K562 (cell line): Measurements from ENCODE around the gene OR52M1. TPM values are rescaled to one million over a fixed set of nuclear protein-coding genes. Genes with fewer than 3 reads are reported as not detected.

Experiments
- ATAC-seq: fragments of 200-7000 bp; cut with Tn5 transposase; 3 replicates; pipeline ENCODE4 v1.9.1; 2020; ENCODE audit warnings: moderate library complexity
- BruUV-seq: library from RNA; stranded (reverse); fragments of 400-500 nt; replicated peaks from 2 replicates; lab custom pipeline; 2021; lab: Mats Ljungman, UMichigan
- CTCF ChIA-PET: fragments of 300-600 bp; formaldehyde crosslinking; extraction: SDS; loops from one replicate; lab custom pipeline; 2021; ENCODE audit warnings: low intra/inter-chr PET ratio; lab: Yijun Ruan, JAX
- POLR2A ChIA-PET: fragments of 300-600, 350-650 bp; sonication (Branson Sonifier 250); formaldehyde crosslinking; extraction: SDS; loops from one replicate; lab custom pipeline; 2021; ENCODE audit warnings: antibody characterized with exemption, inconsistent platforms; lab: Yijun Ruan, JAX
- DNase-seq, 4 experiments: peaks; one replicate each; pipeline versions ENCODE4 v3.0.0 to v3.0.0-alpha.2; 2011 to 2018; ENCODE audit warnings: low spot score in 3 of 4, mixed read lengths in 3 of 4; ENCODE audit errors: extremely low read depth in 1 of 4
- FAIRE-seq: peaks from 2 replicates; lab custom pipeline; 2011; peaks lifted over from hg19 to GRCh38; lab: Jason Lieb, UNC
- H2AFZ ChIP-seq: 2 replicates; pipeline ENCODE4 v1.6.0; 2011; ENCODE audit warnings: low read depth, low read length, control low read depth, inconsistent platforms
- H3K27ac ChIP-seq: fragments of 200-600 bp; 3 replicates; pipeline ENCODE4 v1.8.0; 2011; ENCODE audit warnings: low read depth, mild to moderate bottlenecking, control low read depth, inconsistent platforms, low read length, moderate library complexity, mixed read lengths; ENCODE audit errors: extremely low read depth
- H3K27me3 ChIP-seq, 2 experiments: fragments of 300-600 bp in 1 of 2; 2 replicates in 1 of 2; 3 replicates in 1 of 2; pipeline versions ENCODE4 v1.6.0 to v1.8.0; 2011; ENCODE audit warnings: inconsistent platforms in 2 of 2, low read length in 2 of 2, mild to moderate bottlenecking in 1 of 2, mixed read lengths in 1 of 2, moderate library complexity in 1 of 2; ENCODE audit not compliant: control insufficient read depth in 2 of 2, insufficient read depth in 2 of 2
- H3K36me3 ChIP-seq: fragments of 300-600 bp; 3 replicates; pipeline ENCODE4 v1.8.0; 2011; ENCODE audit warnings: mild to moderate bottlenecking, low read length, inconsistent platforms; ENCODE audit not compliant: control insufficient read depth, insufficient read depth
- H3K4me1 ChIP-seq, 2 experiments: fragments of 200-600 bp in 1 of 2; replicated peaks in 1 of 2; 2 replicates in 1 of 2; 3 replicates in 1 of 2; pipeline versions ENCODE4 v1.5.1 to v1.8.0; 2011; ENCODE audit warnings: inconsistent platforms in 2 of 2, low read length in 2 of 2, mild to moderate bottlenecking in 1 of 2, mixed read lengths in 1 of 2, moderate library complexity in 1 of 2; ENCODE audit not compliant: control insufficient read depth in 2 of 2, insufficient read depth in 2 of 2
- H3K4me2 ChIP-seq: 2 replicates; pipeline ENCODE4 v1.6.1; 2011; ENCODE audit warnings: low read length, control low read depth, inconsistent platforms, mixed read lengths; ENCODE audit not compliant: insufficient read depth
- H3K4me3 ChIP-seq: fragments of 200-600 bp; sonication (generic), shearing (Covaris generic); 2 replicates; pipeline ENCODE4 v1.5.1; 2016; ENCODE audit warnings: control low read depth, inconsistent platforms
- H3K79me2 ChIP-seq: fragments of 200-600 bp; 3 replicates; pipeline ENCODE4 v1.8.0; 2011; ENCODE audit warnings: low read length, inconsistent platforms; ENCODE audit not compliant: control insufficient read depth, insufficient read depth
- H3K9ac ChIP-seq, 2 experiments: 2 replicates each; pipeline versions ENCODE4 v1.6.0 to v1.6.1; 2011; ENCODE audit warnings: low read depth in 2 of 2, low read length in 2 of 2, control low read depth in 1 of 2, inconsistent platforms in 1 of 2, mild to moderate bottlenecking in 1 of 2, mixed read lengths in 1 of 2; ENCODE audit not compliant: insufficient read depth in 1 of 2
- H3K9me1 ChIP-seq: one replicate; pipeline ENCODE4 v1.6.0; 2011; ENCODE audit warnings: inconsistent platforms, mild to moderate bottlenecking, low read length, moderate library complexity; ENCODE audit not compliant: control insufficient read depth, insufficient read depth
- H3K9me3 ChIP-seq: replicated peaks from 2 replicates; pipeline ENCODE4 v1.5.1; 2011; ENCODE audit warnings: low read depth, low read length, inconsistent platforms; ENCODE audit not compliant: control insufficient read depth, insufficient read depth
- H4K20me1 ChIP-seq: replicated peaks from 2 replicates; pipeline ENCODE4 v1.6.1; 2011; ENCODE audit warnings: low read length, inconsistent platforms, mixed read lengths; ENCODE audit not compliant: control insufficient read depth, insufficient read depth
- E2F3 ChIP-seq: fragments of 250-450 bp; sonication (Bioruptor Pico); IDR thresholded peaks from 2 replicates; pipeline ENCODE4 v1.4.0; 2020; ENCODE audit warnings: mild to moderate bottlenecking
- RB1 ChIP-seq: fragments of 450-650 bp; IDR thresholded peaks from 2 replicates; pipeline ENCODE4 v1.6.1; 2017; ENCODE audit warnings: low read depth, mild to moderate bottlenecking
- UBTF ChIP-seq, 2 experiments: IDR thresholded peaks; 2 replicates each; pipeline ENCODE4 v1.6.1; 2012; ENCODE audit warnings: improper control_type of control experiment in 2 of 2, low read depth in 2 of 2, low read length in 2 of 2, borderline replicate concordance in 1 of 2
- WGBS: fragments of 100-300 bp; shearing (Covaris generic); methylation state at CpG from one replicate; pipeline ENCODE4 v1.1.6; 2016; ENCODE audit warnings: low coverage, mixed read lengths; ENCODE audit not compliant: insufficient coverage; ENCODE audit errors: missing lambda C conversion rate; 5-methylcytosine and 5-hydroxymethylcytosine counted together
- in situ Hi-C: fragments of 300-500 bp; cut with MboI; formaldehyde crosslinking; loops from 4 replicates; pipeline ENCODE4 v1.15.0; 2018; ENCODE audit warnings: inconsistent platforms, mixed read lengths
- intact Hi-C: fragments of 100-400 bp; cut with micrococcal nuclease; formaldehyde crosslinking; loops from 2 replicates; pipeline ENCODE4 v1.14.2; 2022
- polyA plus RNA-seq, 8 experiments: library from polyadenylated mRNA; depleted of rRNA in 4 of 8; stranded (reverse) in 5 of 8; unstranded in 3 of 8; fragments of >200 nt; fragmentation: Nextera tagmentation in 2 of 8; fragmentation: Illumina TruSeq in 1 of 8; extraction: Ambion mirVana in 2 of 8; extraction: Trizol in 1 of 8; gene quantifications; 2 replicates each; pipeline versions ENCODE4 v1.2.1 to v1.2.3, GENCODE V29; 2011 to 2014; ENCODE audit warnings: inconsistent platforms in 1 of 8, missing spikeins in 1 of 8
- total RNA-seq, 7 experiments: library from RNA; depleted of rRNA in 6 of 7; stranded (reverse); fragments of >200 nt in 6 of 7; fragmentation: Illumina TruSeq in 2 of 7; extraction: Trizol in 2 of 7; gene quantifications; 2 replicates each; pipeline versions ENCODE4 v1.2.1 to v1.2.3, GENCODE V29; 2011 to 2021; ENCODE audit warnings: low replicate concordance in 1 of 7
- TF ChIP-seq, protein P1 (sequence below): fragments of 250-450 bp; sonication (Bioruptor Pico); IDR thresholded peaks from 2 replicates; pipeline ENCODE4 v1.5.0; 2021; ENCODE audit warnings: mild to moderate bottlenecking, borderline replicate concordance

OR52M1 gene
- total and polyA plus RNA-seq, 9 of the 15 experiments (the other 6 are each of a cell fraction or from before 2014, with no cell fraction given): not detected

- no peak overlapping the region for H2AFZ ChIP-seq
Measured at GRCh38 chr11:4560467-4560866, 15.5 kb downstream of the OR52M1 start.

More at GRCh38 chr11:4560467-4560866, 15.5 kb downstream of the OR52M1 start:
- H3K9ac ChIP-seq: no peak overlapping the region
- H3K27ac ChIP-seq: no peak overlapping the region
- H3K36me3 ChIP-seq: no peaks in the 10 kb centered on the region
- BruUV-seq: no TSS peak
- no peaks in the 10 kb centered on the region for H4K20me1 ChIP-seq
- no peaks in the 10 kb centered on the region for H3K4me1 ChIP-seq
- WGBS: 0% methylated on average over 1 of the region's 1 CpG
- no peak for DNase-seq
- no peak overlapping the region for H3K4me3 ChIP-seq
- H3K9me1 ChIP-seq: no peaks in the 10 kb centered on the region
- no peaks in the 10 kb centered on the region for H3K79me2 ChIP-seq
- no peaks in the 10 kb centered on the region; a peak in 1 of 5 replicates for H3K27me3 ChIP-seq
- no peaks in the 10 kb centered on the region for H3K9me3 ChIP-seq
- no peak overlapping the region for H3K4me2 ChIP-seq
- ATAC-seq: no peak
- ChIA-PET CTCF (no interaction called here), POLR2A (no interaction called here)
- in situ Hi-C loops: no loop called here
- TF ChIP-seq E2F3 (CRISPR knock-in tag) (no peak), UBTF (IDR thresholded peaks at IDR 0.05; ENCODE audit: borderline replicate concordance in 1 of 2, low read depth in 2 of 2, low read length in 2 of 2) (no peak), RB1 (no peak)
- TF ChIP-seq, protein P1, sequence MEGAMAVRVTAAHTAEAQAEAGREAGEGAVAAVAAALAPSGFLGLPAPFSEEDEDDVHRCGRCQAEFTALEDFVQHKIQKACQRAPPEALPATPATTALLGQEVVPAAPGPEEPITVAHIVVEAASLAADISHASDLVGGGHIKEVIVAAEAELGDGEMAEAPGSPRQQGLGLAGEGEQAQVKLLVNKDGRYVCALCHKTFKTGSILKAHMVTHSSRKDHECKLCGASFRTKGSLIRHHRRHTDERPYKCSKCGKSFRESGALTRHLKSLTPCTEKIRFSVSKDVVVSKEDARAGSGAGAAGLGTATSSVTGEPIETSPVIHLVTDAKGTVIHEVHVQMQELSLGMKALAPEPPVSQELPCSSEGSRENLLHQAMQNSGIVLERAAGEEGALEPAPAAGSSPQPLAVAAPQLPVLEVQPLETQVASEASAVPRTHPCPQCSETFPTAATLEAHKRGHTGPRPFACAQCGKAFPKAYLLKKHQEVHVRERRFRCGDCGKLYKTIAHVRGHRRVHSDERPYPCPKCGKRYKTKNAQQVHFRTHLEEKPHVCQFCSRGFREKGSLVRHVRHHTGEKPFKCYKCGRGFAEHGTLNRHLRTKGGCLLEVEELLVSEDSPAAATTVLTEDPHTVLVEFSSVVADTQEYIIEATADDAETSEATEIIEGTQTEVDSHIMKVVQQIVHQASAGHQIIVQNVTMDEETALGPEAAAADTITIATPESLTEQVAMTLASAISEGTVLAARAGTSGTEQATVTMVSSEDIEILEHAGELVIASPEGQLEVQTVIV (CRISPR knock-in tag): no peak
- no peak for FAIRE-seq
- intact Hi-C loops: no loop called here
